HCT116 (cell line): ENCODE measurements around the gene CRACR2A. TPM values are rescaled to one million over a fixed set of nuclear protein-coding genes. Genes with fewer than 3 reads are reported as not detected.

ENCODE experiments used
- ATAC-seq: fragments of 200-7000 bp; cut with Tn5 transposase; 2 replicates; pipeline ENCODE4 v1.9.1; 2020; ENCODE audit warnings: mild to moderate bottlenecking, moderate library complexity
- BruUV-seq: library from RNA; stranded (reverse); fragments of 400-500 nt; replicated peaks from 2 replicates; lab custom pipeline; 2021; lab: Mats Ljungman, UMichigan
- CTCF ChIA-PET: fragments of 300-600 bp; sonication (Branson Sonifier 250); formaldehyde crosslinking; loops from one replicate; lab custom pipeline; 2021; ENCODE audit warnings: antibody characterized with exemption; lab: Charles Lee
- POLR2A ChIA-PET: fragments of 300-600, 350-600 bp; sonication (Branson Sonifier 250); formaldehyde crosslinking; loops from one replicate; lab custom pipeline; 2021; ENCODE audit warnings: antibody characterized with exemption; lab: Charles Lee
- RAD21 ChIA-PET, 2 experiments: fragments of 300-600 bp; sonication (Branson Sonifier 250); formaldehyde crosslinking; loops; one replicate each; lab custom pipeline; 2023; ENCODE audit warnings: low total read pairs in 2 of 2; ENCODE audit not compliant: uncharacterized antibody in 2 of 2, unreplicated experiment in 2 of 2, low non-redundant PET in 1 of 2; lab: Charles Lee
- DNase-seq: peaks from one replicate; pipeline ENCODE4 v3.0.0-alpha.2; 2010; ENCODE audit warnings: low read depth, low spot score
- H2AFZ ChIP-seq: fragments of 200-600 bp; shearing (Covaris generic), sonication (generic); 2 replicates; pipeline ENCODE4 v1.6.1; 2017; ENCODE audit warnings: low read depth, mixed run types, mixed read lengths, antibody characterized with exemption, low read length; ENCODE audit not compliant: poor library complexity, severe bottlenecking
- H3K27ac ChIP-seq: 2 replicates; pipeline ENCODE4 v1.5.1; 2012; ENCODE audit warnings: low read depth, low read length
- H3K27me3 ChIP-seq: fragments of 200-600 bp; sonication (generic); 2 replicates; pipeline ENCODE4 v1.6.1; 2016; ENCODE audit warnings: mixed run types, low read length, mixed read lengths; ENCODE audit not compliant: insufficient read depth
- H3K36me3 ChIP-seq, 2 experiments: fragments of 200-500 bp in 1 of 2; fragments of 200-600 bp in 1 of 2; sonication (Bioruptor generic) in 1 of 2; sonication (generic) in 1 of 2; 2 replicates each; pipeline versions ENCODE4 v1.5.1 to v1.6.1; 2014 to 2016; ENCODE audit warnings: low read length in 2 of 2, inconsistent platforms in 1 of 2, mixed read lengths in 1 of 2, mixed run types in 1 of 2; ENCODE audit not compliant: insufficient read depth in 2 of 2, control insufficient read depth in 1 of 2
- H3K4me1 ChIP-seq, 2 experiments: fragments of 200-600 bp in 1 of 2; sonication (generic) in 1 of 2; 2 replicates each; pipeline versions ENCODE4 v1.5.1 to v1.6.1; 2012 to 2017; ENCODE audit warnings: low read length in 2 of 2, inconsistent platforms in 1 of 2, mild to moderate bottlenecking in 1 of 2, mixed read lengths in 1 of 2, mixed run types in 1 of 2, moderate library complexity in 1 of 2; ENCODE audit not compliant: insufficient read depth in 2 of 2, control insufficient read depth in 1 of 2
- H3K4me2 ChIP-seq: fragments of 200-600 bp; sonication (generic); 2 replicates; pipeline ENCODE4 v1.6.1; 2017; ENCODE audit warnings: mixed run types, low read length, mixed read lengths
- H3K4me3 ChIP-seq, 2 experiments: fragments of 200-600 bp in 1 of 2; sonication (generic) in 1 of 2; replicated peaks in 1 of 2; 2 replicates each; pipeline ENCODE4 v1.5.1; 2011 to 2016; ENCODE audit warnings: low read length in 2 of 2, control low read depth in 1 of 2, low read depth in 1 of 2, mild to moderate bottlenecking in 1 of 2, mixed read lengths in 1 of 2, mixed run types in 1 of 2
- H3K79me2 ChIP-seq: fragments of 200-600 bp; sonication (generic); 2 replicates; pipeline ENCODE4 v1.6.1; 2017; ENCODE audit warnings: mild to moderate bottlenecking, mixed run types, low read length, moderate library complexity, mixed read lengths; ENCODE audit not compliant: insufficient read depth
- H3K9ac ChIP-seq: fragments of 200-600 bp; sonication (generic); 2 replicates; pipeline ENCODE4 v1.6.1; 2016; ENCODE audit warnings: low read length, mixed read lengths
- H3K9me2 ChIP-seq: fragments of 200-600 bp; sonication (generic), shearing (Covaris generic); 2 replicates; pipeline ENCODE4 v1.6.1; 2017; ENCODE audit warnings: mixed run types, mild to moderate bottlenecking, moderate library complexity; ENCODE audit not compliant: insufficient read depth
- H3K9me3 ChIP-seq, 2 experiments: fragments of 200-500 bp in 1 of 2; fragments of 200-600 bp in 1 of 2; sonication (Bioruptor generic) in 1 of 2; sonication (generic) in 1 of 2; 2 replicates each; pipeline ENCODE4 v1.6.1; 2014 to 2017; ENCODE audit warnings: low read length in 2 of 2, mixed read lengths in 2 of 2, inconsistent platforms in 1 of 2, low read depth in 1 of 2, mild to moderate bottlenecking in 1 of 2, mixed run types in 1 of 2, moderate library complexity in 1 of 2; ENCODE audit not compliant: control insufficient read depth in 1 of 2, insufficient read depth in 1 of 2
- H4K20me1 ChIP-seq: fragments of 200-600 bp; sonication (generic), shearing (Covaris generic); 2 replicates; pipeline ENCODE4 v1.6.1; 2017; ENCODE audit warnings: mixed run types, mild to moderate bottlenecking, moderate library complexity; ENCODE audit not compliant: insufficient read depth
- CBX3 ChIP-seq: IDR thresholded peaks from 2 replicates; pipeline ENCODE4 v1.6.1; 2012; ENCODE audit warnings: low read depth
- EZH2 ChIP-seq: fragments of 200-600 bp; sonication (generic); IDR thresholded peaks from 2 replicates; pipeline ENCODE4 v1.6.1; 2017; ENCODE audit warnings: antibody characterized with exemption, mixed run types
- EZH2phosphoT487 ChIP-seq: fragments of 200-600 bp; IDR thresholded peaks from 2 replicates; pipeline ENCODE4 v1.6.1; 2018; ENCODE audit warnings: antibody characterized with exemption, borderline replicate concordance
- FOSL1 ChIP-seq: IDR thresholded peaks from 2 replicates; pipeline ENCODE4 v1.6.1; 2012; ENCODE audit warnings: low read depth
- JUND ChIP-seq: IDR thresholded peaks from 2 replicates; pipeline ENCODE4 v1.6.1; 2012
- POLR2A ChIP-seq: IDR thresholded peaks from 2 replicates; pipeline ENCODE4 v1.7.0; 2011; ENCODE audit warnings: borderline replicate concordance; ENCODE audit not compliant: insufficient read depth, insufficient read length; ENCODE audit errors: extremely low read depth
- POLR2AphosphoS5 ChIP-seq: IDR thresholded peaks from 2 replicates; pipeline ENCODE4 v1.6.1; 2011; ENCODE audit warnings: mild to moderate bottlenecking, low read depth, low read length, moderate library complexity
- RAD21 ChIP-seq: IDR thresholded peaks from 2 replicates; pipeline ENCODE4 v1.6.1; 2012; ENCODE audit warnings: low read depth, mild to moderate bottlenecking
- SIN3A ChIP-seq: IDR thresholded peaks from 2 replicates; pipeline ENCODE4 v1.6.1; 2012; ENCODE audit warnings: low read depth
- SP1 ChIP-seq: IDR thresholded peaks from 2 replicates; pipeline ENCODE4 v1.6.1; 2012; ENCODE audit warnings: low read depth
- SRF ChIP-seq: IDR thresholded peaks from 2 replicates; pipeline ENCODE4 v1.6.1; 2012; ENCODE audit warnings: low read depth
- ZFX ChIP-seq: fragments of 450-650 bp; IDR thresholded peaks from 2 replicates; pipeline ENCODE4 v1.6.1; 2017
- intact Hi-C: fragments of 100-400 bp; cut with micrococcal nuclease; formaldehyde crosslinking; loops from 2 replicates; pipeline ENCODE4 v1.10.0; 2022
- total RNA-seq: library from RNA; stranded (reverse); gene quantifications from one replicate; pipeline ENCODE4 v1.2.1, GENCODE V29; 2021; ENCODE audit not compliant: unreplicated experiment
- TF ChIP-seq, protein P1 (sequence below): IDR thresholded peaks from 2 replicates; pipeline ENCODE4 v1.6.1; 2012

Gene CRACR2A
- total RNA-seq, 1 experiment from 2014 or later: 18.4 TPM

DNA sequence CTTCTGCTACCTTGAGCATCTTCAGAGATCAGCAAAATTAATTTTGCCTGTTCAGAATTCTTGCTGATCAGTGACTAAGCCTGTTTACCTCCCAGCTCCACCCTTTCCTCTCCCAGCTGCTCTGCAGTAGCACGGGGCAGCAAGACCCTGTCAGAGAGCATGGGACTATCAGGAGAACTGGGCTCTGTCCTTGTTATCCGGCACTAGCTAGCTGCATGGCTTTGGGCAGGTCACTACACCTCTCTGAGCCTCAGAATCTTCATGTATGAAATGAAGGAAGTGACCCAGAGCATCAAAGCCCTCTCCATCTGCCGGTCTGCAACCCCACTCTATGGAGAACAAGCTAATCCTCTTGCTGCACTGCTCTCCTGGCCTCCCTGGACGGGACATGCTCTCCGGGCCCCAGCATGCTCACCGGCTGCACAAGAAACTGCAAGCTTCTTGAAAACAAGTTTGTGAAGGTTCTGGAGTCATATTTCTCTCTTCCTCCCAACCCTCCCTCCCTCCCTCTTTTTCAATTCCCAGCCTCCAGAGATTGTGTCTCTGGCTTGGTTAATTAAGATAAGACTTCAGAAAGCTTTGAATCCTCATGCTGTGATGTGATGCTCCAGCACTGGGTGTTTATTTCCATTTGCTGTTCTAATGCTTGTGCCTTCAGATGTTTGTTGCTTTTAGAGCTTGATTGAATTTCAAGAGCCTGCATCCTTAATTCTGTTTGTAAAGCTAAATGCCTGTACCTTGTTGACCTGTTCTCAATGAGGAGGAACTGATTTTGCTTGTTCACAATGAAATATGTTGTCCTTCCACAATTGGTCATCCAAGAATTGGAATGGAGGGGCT is 101.1 kb downstream of the CRACR2A start:
- RAD21 ChIA-PET: no interaction called here
- ATAC-seq (no peak), DNase-seq (no peak)
- CTCF ChIA-PET: no interaction called here
- Histone ChIP-seq H3K36me3 (no peaks in the 10 kb centered on the region; a peak in 1 of 4 replicates), H3K9me3 (no peaks in the 10 kb centered on the region), H3K9me2 (no peaks in the 10 kb centered on the region), H3K4me1 (no peaks in the 10 kb centered on the region), H2AFZ (no peak overlapping the region), H3K9ac (no peak overlapping the region), H3K79me2 (no peaks in the 10 kb centered on the region), H3K27me3 (no peaks in the 10 kb centered on the region), H3K4me3 (no peak overlapping the region), H3K4me2 (no peak overlapping the region), H4K20me1 (no peaks in the 10 kb centered on the region), H3K27ac (no peak overlapping the region)
- BruUV-seq: no TSS peak
- intact Hi-C loops: loop anchor here (10.0 kb wide), 1 partner anchor 153 kb away; no protein-coding TSS in a partner anchor
- POLR2A ChIA-PET: no interaction called here
- TF ChIP-seq CBX3 (no peak), SRF (no peak), ZFX (no peak), JUND (no peak), POLR2A (no peak), FOSL1 (no peak), EZH2 (no peak), SP1 (no peak), SIN3A (no peak), EZH2phosphoT487 (no peak)
- TF ChIP-seq, protein P1, sequence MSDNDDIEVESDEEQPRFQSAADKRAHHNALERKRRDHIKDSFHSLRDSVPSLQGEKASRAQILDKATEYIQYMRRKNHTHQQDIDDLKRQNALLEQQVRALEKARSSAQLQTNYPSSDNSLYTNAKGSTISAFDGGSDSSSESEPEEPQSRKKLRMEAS: no peak

DNA sequence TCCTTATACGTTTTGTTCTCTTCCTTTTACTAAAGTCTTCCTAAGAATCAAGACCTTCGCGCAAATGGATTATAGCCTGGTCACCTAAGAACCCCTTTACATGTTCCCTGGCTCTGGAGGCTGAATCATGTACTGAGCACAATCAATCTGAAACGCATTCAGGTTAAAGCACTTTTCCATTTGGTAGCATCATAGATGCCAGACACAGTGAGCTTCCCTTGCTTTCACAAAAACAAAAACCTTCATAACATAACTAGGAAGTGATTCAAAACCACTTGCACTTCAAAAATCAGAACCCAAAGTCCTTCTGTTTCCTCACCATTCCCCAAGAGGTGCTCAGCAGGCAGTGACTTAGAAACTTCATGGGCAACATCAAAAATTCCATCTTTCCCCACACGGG is 105.4 kb downstream of the CRACR2A start:
- H3K4me1 ChIP-seq: no peaks in the 10 kb centered on the region
- H4K20me1 ChIP-seq: no peaks in the 10 kb centered on the region
- H3K4me2 ChIP-seq: no peak overlapping the region
- no peaks in the 10 kb centered on the region; a peak in 1 of 4 replicates for H3K36me3 ChIP-seq
- no TSS peak for BruUV-seq
- H3K79me2 ChIP-seq: no peaks in the 10 kb centered on the region
- intact Hi-C loops: no loop called here
- no peak overlapping the region for H2AFZ ChIP-seq
- no peak overlapping the region for H3K27ac ChIP-seq
- H3K9me2 ChIP-seq: no peaks in the 10 kb centered on the region
- CTCF ChIA-PET: no interaction called here
- no peak overlapping the region for H3K9ac ChIP-seq
- no peak overlapping the region for H3K4me3 ChIP-seq
- RAD21 ChIA-PET: no interaction called here
- TF ChIP-seq RAD21: no peak
- TF ChIP-seq CBX3: no peak
- no peak for TF ChIP-seq POLR2AphosphoS5
- H3K27me3 ChIP-seq: no peaks in the 10 kb centered on the region
- DNase-seq (no peak), ATAC-seq (no peak)
- POLR2A ChIA-PET: no interaction called here
- no peaks in the 10 kb centered on the region for H3K9me3 ChIP-seq
